GM19372 (cell line): ENCODE data around the gene SPTY2D1.
"Not testable (repeated sequence)": the region's sequence is repeated elsewhere in the genome, so short reads cannot be mapped to it uniquely, and the experiment has no call there.

Experiments used
- ATAC-seq: cut with Tn5 transposase; IDR thresholded peaks from one replicate; pipeline ENCODE4 v1.9.1; 2021; ENCODE audit warnings: mild to moderate bottlenecking, low read depth, moderate library complexity; ENCODE audit not compliant: unreplicated experiment

The SPTY2D1 gene

DNA sequence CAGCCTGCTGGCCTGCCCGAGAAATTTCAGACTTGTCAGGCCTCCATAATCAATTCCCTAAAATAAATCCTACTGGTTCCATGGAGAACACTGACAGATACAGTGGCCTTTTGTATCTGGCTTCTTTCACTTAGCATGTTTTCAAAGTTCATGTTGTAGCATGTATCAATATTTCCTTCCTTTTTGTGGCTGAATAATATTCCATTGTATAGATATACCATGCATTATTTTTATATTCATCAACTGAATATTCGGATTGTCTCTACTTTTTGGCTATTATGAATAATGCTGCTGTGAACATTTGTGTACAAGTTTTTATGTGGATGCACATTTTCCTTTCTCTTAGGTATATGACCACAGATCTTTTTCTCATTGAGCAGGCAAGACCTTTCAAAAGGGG is 10.4 kb downstream of the SPTY2D1 start:
- no peak for ATAC-seq

DNA sequence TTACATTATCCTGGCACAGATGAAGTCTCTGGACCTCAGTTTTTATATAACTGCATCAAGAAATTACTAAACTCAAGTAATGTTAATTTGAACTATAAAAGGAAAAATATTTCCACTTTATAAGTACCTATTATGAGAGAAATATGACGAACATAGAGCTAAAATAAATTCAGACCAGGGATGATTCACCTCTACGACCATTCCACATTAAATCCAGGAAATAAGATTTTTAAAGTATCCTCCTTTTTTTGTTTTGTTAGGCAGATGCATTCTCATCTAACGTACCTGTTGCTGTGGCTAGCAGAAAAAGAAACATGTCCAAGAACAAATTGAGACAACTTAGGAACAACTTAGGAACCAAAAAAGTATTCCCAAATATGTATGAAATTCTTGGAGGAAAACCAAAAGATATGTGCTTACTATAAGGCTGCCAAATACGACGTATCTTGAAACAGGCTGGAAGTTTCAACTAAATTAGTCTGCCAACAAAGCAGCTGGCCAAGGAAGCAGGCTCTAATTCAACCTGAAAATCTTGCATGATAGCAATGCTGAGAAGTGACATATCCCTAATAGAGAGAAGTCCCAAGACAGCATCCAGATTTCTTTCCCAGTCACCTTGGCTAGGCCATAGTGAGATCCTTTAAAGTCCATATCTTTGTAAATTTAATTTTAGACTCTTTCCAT is 15.7 kb downstream of the SPTY2D1 start:
- ATAC-seq = no peak

DNA sequence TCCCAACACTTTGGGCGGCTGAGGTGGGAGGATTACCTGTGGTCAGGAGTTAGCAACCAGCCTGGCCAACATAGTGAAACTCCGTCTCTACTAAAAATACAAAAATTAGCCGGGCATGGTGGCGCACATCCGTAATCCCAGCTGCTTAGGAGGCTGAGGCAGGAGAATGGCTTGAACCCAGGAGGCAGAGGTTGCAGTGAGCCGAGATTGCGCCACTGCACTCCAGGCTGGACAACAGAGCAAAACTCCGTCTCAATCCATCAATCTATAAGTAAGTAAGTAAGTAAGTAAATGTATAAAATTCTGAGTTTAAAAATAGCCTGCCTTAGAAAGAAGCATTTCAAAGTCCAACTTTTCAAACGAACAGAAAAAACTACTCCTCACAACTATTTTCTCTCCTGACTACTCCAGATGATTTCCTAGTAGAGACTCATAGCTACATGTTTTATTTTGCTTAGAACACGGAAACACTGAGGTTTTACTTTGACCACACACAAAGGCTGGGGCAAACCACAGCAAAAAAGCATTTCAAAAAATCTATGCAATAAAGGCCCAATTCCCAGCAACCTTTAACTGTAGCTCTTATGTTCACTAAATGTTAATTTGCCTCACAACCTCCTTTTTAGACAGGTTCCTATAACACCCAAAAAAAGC is 16.3 kb downstream of the SPTY2D1 start:
- no peak for ATAC-seq

DNA sequence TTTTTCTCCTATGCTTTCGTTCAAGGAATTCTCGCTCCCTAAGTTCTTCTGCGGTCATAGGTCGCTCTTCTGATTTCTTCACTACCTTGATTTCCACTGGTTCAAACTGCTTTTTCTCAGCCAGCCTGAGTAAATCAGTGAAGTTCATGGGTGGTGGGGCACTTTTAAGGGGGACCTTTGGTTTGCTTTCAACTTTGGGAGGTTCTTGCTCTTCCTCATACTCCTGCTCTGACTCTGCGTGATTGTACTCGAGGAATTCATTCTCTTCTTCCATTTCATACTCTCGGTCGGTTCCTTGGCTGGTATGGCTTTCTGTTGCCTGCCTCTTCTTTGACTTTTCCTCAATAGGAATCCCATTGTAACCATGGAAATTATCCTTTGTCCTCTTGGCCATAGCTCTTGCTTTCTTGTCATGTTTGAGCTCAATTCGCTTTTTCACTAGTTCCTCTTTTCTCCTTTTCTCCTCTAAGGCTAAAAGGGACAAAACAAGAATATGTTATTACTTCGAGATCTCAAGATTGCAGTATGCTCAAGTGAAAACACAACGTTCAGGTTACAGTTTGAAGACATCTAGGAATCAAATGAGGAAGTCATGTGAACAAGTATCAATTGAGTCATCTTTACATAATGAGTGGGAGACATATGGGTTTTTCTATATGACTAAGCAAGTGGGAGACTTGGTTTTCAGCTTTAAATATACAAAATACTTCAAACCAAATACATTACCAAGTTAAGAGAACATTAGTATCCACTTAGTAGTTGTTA is 18.3 kb downstream of the SPTY2D1 start:
- peak; percentile 92 for ATAC-seq

DNA sequence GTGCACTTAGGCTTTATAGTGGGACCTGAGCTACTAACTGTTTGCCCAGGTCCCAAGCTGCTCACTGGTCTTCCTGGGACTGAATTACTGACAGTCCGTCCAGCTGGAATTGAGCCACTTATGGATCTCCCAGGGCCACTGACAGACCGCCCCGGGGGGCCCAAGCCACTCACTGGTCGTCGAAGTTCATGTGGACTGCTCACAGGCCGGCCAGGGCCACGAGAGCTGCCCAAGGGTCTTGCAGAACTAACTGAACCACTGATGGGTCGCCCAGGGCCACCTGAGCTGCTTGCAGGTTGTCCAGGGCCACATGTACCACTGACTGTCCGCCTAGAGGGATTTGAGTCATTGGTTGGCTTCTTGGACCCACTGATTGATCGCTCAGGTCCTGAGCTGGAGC is 19.5 kb downstream of the SPTY2D1 start:
- no peak for ATAC-seq

DNA sequence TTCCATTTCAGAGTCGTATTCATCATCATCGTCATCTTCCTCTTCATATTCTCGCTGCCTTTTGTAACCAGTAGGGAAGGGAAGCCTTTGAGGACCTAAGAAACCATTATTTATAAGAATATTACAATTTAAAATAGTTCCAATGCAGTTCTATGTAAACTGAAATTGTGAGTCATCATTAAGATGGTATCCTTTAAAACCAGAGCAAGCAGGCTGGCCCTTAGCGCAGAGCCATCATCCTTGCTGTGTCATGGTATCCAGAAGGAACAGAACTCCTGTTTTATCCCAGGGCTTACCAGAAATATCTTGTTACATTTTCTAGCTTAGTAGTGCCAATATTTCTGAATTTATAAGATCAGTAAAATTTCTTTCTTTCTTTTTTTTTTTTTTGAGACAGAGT is 21.7 kb downstream of the SPTY2D1 start:
- no peak for ATAC-seq

DNA sequence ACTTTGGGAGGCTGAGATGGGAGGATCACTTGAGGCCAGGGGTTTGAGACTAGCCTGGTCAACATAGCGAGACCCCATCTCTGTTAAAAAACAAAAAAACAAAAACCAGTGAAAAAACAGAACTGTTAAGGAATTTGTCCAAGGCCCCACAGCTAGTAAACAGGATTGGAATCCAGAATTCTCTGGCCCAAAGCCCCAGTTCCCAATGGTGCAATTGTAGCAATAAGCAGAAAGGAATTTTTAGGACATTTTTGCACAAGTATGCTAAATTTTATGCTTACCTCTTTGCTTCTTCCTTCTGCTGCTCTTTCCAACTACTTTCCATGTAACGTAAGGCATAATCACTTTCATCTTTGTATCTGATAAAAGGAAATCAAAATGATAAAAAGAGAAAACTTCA is 22.9 kb downstream of the SPTY2D1 start:
- ATAC-seq = no peak

DNA sequence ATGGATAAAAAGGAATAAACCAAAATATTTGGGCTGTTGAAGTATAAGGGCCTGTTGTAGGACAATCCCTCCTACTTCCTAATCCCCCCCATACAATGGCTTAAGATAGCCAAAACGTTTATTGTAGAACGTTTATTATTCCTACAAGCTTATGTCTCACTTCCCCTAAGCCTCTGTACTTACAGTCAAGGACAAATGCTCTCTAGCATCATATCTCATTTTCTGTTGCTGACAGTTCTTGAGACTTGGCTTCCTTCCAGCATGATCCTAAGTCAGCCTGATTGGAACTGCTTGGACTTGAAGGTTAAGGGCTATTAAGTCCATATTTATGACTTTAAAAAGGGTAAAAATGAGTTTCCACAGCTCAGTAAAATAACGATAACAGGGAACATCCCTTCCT is 25.8 kb downstream of the SPTY2D1 start:
- ATAC-seq = no peak

DNA sequence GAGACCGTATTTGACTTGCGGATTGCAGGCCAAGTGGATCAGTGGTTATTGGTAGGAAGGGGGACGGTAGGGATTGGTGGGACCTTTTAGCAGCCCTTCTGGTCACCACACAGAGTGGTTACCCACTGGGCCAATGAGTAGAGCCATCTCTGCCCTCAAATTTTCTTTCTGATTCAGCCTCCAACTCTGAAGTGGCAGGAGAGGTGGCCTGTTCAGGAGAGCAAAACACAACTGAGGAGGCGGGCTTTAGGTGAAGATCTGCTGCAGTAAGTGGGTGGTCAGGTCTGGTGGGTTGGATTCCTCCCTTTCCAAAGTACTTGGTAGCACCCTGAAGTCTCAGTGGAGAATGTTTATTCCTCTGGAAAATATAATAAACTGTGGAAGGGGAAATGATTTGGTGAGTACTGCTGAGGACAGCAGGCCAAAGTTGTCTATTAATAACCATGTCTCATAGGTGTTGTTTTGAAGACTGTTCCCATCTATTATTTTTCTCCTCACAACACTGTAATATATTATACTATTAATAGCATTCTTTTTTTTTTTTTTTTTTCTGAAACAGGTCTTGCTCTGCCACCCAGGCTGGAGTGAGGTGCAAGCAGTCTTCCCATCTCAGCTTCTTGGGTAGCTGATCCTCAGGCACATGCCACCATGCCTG is 33.1 kb downstream of the SPTY2D1 start:
- ATAC-seq = no peak

DNA sequence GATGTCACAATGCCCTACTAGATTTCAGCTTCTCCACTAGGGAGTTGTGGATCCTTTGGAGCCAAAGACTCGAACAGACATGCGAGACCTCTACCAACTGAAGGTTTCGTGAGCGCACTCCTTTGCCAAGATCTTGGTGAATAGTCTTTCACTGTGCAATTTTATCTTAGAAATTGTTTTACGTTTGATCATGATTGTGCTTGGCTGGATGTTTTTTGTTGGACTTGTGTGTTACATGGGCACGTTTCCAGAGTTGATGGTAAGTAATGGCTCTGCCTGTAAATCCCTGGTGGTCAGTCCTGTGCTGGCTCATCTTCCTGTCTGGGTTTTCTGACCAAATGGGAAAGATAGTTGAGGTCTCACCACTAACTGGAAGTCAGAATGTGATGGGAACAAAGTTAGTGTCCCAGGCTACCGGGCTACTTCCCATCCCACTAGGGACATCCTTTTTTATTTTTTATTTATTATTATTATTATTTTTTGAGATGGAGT is 34.4 kb downstream of the SPTY2D1 start, which contains the start of gene MISFA:
TSS of gene MISFA (plus strand) at position 51 of the 492 bp plus-strand sequence. CDS start at position 191, 140 bp downstream.
- ATAC-seq = no peak

DNA sequence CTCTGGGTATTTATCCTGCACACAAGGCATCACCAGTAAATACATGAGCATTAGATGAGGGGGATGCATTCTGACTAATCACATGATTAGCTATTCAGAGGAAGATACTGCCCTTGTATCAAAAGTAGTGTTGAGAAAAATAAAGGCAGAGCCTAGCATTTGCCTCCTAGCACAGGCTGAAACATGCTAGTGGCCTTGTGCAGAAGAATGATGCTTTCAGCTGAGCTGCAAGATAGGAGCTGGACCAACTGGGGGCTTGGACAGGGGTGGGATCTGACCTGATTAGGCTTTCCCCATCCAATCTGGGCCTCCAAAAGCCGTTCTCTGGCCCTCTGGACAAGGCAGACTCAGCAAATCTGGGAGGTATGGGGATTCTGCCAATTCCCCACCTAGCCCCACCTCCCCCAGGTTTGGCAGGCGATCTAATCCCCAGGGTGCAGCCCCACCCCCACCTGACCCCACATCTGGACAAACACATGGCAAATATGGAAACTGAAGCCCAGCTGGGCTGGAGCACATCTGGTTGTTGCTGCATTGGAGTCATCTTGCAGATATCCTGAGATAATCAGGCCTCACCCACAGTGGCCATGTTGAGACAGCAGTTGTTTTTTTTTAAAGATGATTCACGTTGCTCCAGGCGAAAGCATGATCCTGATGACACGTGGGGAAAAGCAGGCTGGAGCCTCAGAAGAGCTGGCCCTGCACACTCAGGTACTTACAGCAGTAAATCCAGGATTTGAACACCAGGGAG is 39.0 kb downstream of the SPTY2D1 start:
- ATAC-seq = no peak

DNA sequence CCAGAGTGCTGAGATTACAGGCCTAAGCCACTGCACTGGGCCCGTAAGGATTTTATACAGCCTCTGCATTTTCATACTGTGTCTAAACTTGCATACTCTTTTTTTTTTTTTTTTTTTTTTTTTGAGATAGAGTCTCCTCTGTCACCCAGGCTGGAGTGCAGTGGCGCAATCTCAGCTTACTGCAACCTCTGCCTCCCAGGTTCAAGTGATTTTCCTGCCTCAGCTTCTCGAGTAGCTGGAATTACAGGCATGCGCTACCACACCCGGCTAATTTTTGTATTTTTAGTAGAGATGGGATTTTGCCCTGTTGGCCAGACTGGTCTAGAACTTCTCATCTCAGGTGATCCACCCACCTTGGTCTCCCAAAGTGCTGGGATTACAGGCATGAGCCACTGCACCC is 40.1 kb downstream of the SPTY2D1 start:
- not testable (repeated sequence) for ATAC-seq

DNA sequence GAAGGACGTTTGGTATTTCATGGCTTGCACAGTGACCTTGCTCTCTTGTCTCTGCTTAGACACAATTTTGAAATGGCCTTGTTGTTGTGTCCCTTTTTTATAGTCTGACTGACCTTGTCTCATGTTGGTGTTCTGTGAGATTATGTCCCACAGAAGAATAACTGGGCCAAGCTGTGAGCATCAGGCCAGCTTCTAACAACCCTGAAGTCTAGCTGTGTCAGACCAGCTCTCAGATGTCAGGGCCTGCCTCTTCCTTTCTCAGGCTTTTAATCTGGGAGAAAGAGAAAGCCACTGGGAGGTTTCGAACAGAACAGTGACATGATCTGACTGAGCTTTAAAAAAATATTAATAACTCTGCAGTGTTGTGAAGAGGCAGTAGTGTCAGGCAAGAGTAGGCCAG is 43.6 kb downstream of the SPTY2D1 start:
- ATAC-seq = no peak

DNA sequence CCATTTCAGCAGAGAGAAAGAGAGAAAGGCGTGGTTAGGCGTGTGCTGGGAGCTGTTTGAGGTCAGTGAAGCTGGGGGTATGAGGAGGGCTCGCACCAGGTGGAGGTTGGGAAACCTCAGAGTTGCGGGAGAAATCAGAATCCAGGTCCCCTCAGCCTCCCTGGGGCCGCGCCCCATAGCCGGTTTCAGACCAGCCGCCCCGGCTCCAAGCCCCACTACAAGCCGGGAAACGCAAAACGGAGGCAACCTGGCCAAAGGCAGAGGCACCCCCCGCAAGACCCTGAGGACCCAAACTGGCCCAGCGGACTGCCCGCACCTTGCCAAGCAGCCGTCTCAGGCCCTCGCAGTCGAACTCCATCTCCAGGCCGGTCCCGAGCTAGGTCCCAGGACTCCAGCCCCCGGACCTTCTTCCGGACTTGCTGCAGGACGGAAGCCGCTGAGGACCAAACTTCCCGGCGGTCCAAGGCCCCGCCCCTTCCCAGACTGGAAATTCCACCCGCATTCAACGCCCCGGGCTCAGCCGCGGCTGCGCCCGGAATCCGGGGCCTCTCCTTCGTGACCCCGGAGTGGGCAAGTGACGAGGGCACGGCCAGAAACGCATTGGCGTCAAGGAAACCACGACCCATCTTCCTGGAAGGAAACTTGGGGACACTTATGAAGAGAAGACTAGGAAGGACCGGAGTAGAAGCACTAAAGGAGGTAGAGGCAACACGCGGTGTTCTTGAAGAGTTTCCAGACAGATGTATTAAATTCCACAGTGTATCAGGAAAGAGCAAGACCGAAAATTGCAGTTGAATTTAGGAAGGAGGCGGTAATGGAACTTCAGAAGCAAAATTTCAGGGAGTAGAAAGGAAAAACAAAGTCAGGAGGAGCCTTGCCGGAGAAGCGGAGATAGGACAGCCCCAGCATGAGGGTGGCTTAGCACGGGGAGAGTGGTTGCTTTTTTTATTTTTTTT is 45.6 kb downstream of the SPTY2D1 start, which contains the start of gene UEVLD:
TSS of gene UEVLD (minus strand) at position 438 of the 956 bp plus-strand sequence. CDS start at position 358, 80 bp downstream.
- ATAC-seq = peak; percentile 60

DNA sequence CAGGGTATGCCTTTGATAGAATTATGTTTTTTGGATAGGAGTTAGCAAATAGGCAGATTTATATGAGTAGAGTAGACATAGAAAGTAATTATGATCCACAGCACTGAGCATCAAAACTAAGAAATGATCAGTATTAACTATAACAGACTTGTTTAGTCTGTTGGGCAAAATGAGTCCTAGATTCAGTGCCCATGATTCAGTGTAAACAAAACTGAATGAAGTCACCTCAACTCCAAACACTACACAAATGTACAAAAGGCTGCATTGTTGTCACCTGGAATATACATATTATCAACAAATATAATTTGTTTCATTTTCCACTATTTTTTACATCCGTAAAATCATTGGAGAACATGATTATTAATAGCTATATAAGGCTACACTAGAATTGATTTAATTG is 52.3 kb downstream of the SPTY2D1 start:
- ATAC-seq = no peak

DNA sequence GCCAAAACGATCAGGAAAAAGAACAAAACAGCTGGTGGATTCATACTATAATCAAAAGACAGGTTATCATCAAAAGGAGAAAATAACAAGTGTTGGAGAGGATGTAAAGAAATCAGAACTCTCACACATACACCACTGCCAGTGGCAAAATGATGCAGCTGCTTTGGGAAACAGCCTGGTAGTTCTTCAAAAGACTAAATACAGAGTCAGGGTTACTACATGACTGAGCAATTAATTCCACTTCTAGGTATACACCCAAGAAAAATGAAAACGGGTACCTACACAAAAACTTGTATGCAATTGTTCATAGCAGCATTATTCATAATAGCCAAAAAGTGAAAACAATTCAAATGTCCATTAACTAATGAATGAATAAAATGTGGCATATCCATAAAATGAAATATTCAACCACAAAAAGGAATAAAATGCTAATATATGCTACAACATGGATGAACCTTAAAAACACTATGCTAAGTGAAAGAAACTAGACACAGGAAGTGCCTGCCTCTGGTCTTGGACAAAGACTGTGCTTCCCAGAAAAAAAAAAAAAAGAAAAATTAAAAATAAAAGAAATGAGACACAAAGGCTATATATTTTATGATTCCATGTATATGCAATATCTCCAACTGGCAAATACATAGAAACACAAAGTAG is 53.9 kb downstream of the SPTY2D1 start:
- ATAC-seq = no peak

DNA sequence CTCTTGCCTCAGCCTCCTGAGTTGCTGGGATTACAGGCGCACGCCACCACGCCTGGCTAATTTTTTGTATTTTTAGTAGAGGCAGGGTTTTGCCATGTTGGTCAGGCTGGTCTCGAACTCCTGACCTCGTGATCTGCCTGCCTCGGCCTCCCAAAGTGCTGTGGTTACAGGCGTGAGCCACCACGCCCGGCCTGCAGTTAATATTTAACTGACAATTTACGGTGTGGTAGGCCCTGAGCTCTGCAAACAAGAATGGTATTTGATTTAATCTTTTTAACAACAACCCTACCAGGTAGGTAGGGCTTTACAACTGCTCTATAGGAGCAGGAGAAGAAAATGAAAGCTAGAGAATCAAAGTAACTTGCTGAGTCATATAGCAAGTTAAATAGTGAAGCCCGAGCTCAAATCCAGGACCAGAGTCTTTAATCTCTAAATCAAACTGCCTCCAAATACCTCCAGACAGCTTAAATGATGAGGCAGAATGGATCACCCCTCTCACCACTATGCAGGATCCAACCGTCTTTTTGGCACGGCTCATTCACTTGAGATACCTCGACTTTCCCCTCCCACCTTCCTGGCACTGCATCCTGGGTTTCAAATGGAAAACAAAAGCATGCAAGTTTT is 55.1 kb downstream of the SPTY2D1 start:
- ATAC-seq = no peak

DNA sequence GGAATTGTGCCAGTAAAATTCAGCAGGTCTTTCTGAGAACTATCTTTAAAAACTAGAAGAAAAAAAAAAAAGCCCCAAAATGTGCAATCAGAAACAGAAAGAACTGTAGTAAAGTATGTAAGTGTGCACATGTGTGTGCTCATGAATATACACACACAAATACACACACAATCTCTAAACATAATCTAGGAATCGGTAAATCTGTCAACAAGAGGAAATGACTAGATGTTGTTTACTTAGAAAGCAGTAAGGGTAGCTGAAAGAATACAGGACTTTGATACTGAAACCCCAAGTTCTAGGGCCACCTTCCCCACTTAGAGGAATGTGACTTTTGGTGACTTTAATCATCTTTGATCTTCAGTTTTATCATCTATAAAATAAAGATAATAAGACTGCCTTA is 58.8 kb downstream of the SPTY2D1 start:
- no peak for ATAC-seq
